ENCODE results near the gene SNAP25.

DNA sequence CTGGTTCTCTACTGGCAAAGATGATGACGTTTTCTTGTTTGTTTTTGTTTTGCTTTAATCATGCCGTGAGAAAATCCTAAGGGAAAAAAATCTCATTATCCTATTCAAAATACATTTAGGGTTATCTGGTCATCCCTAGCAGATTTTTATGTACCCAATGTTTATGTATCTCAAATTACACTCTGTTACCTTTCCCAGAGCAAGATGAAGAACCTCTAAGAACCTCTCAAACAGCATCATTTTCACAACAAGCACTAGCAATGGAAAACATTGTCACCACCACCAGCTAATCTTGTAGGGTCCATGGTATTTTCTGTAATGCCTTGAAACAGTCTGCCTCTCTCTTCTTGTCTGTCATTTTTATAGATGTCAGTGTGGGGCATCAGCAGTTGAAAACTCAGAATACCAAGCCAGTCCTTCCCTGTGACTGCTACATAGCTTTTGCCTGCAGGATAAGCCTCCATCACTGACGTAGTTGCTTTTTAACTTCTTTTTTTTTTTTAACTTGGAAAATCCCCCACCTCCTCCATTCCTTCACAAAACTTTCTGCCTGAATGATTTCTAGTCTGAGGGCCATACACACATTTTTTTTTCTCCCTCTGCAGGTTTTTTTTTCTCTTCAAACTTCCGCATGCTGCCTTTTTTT is 2.4 kb upstream of the SNAP25 start:
- TF ChIP-seq, protein P1, sequence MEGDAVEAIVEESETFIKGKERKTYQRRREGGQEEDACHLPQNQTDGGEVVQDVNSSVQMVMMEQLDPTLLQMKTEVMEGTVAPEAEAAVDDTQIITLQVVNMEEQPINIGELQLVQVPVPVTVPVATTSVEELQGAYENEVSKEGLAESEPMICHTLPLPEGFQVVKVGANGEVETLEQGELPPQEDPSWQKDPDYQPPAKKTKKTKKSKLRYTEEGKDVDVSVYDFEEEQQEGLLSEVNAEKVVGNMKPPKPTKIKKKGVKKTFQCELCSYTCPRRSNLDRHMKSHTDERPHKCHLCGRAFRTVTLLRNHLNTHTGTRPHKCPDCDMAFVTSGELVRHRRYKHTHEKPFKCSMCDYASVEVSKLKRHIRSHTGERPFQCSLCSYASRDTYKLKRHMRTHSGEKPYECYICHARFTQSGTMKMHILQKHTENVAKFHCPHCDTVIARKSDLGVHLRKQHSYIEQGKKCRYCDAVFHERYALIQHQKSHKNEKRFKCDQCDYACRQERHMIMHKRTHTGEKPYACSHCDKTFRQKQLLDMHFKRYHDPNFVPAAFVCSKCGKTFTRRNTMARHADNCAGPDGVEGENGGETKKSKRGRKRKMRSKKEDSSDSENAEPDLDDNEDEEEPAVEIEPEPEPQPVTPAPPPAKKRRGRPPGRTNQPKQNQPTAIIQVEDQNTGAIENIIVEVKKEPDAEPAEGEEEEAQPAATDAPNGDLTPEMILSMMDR (conservative IDR thresholded peaks at IDR 0.05): no peak
- no peak for TF ChIP-seq EZH2 (IDR thresholded peaks at IDR 0.05; ENCODE audit: low read depth)

All from PC-9 (cell line).